HCT116 (cell line): ENCODE data around the gene RCC2. TPM values are rescaled to one million over a fixed set of nuclear protein-coding genes. Genes with fewer than 3 reads are reported as not detected.

Experiments
- ATAC-seq: fragments of 200-7000 bp; cut with Tn5 transposase; 2 replicates; pipeline ENCODE4 v1.9.1; 2020; ENCODE audit warnings: mild to moderate bottlenecking, moderate library complexity
- BruUV-seq: library from RNA; stranded (reverse); fragments of 400-500 nt; replicated peaks from 2 replicates; lab custom pipeline; 2021; lab: Mats Ljungman, UMichigan
- CTCF ChIA-PET: fragments of 300-600 bp; sonication (Branson Sonifier 250); formaldehyde crosslinking; loops from one replicate; lab custom pipeline; 2021; ENCODE audit warnings: antibody characterized with exemption; lab: Charles Lee
- POLR2A ChIA-PET: fragments of 300-600, 350-600 bp; sonication (Branson Sonifier 250); formaldehyde crosslinking; loops from one replicate; lab custom pipeline; 2021; ENCODE audit warnings: antibody characterized with exemption; lab: Charles Lee
- RAD21 ChIA-PET, 2 experiments: fragments of 300-600 bp; sonication (Branson Sonifier 250); formaldehyde crosslinking; loops; one replicate each; lab custom pipeline; 2023; ENCODE audit warnings: low total read pairs in 2 of 2; ENCODE audit not compliant: uncharacterized antibody in 2 of 2, unreplicated experiment in 2 of 2, low non-redundant PET in 1 of 2; lab: Charles Lee
- DNase-seq: peaks from one replicate; pipeline ENCODE4 v3.0.0-alpha.2; 2010; ENCODE audit warnings: low read depth, low spot score
- H2AFZ ChIP-seq: fragments of 200-600 bp; shearing (Covaris generic), sonication (generic); 2 replicates; pipeline ENCODE4 v1.6.1; 2017; ENCODE audit warnings: low read depth, mixed run types, mixed read lengths, antibody characterized with exemption, low read length; ENCODE audit not compliant: poor library complexity, severe bottlenecking
- H3K27ac ChIP-seq: 2 replicates; pipeline ENCODE4 v1.5.1; 2012; ENCODE audit warnings: low read depth, low read length
- H3K27me3 ChIP-seq: fragments of 200-600 bp; sonication (generic); 2 replicates; pipeline ENCODE4 v1.6.1; 2016; ENCODE audit warnings: mixed run types, low read length, mixed read lengths; ENCODE audit not compliant: insufficient read depth
- H3K36me3 ChIP-seq, 2 experiments: fragments of 200-500 bp in 1 of 2; fragments of 200-600 bp in 1 of 2; sonication (Bioruptor generic) in 1 of 2; sonication (generic) in 1 of 2; 2 replicates each; pipeline versions ENCODE4 v1.5.1 to v1.6.1; 2014 to 2016; ENCODE audit warnings: low read length in 2 of 2, inconsistent platforms in 1 of 2, mixed read lengths in 1 of 2, mixed run types in 1 of 2; ENCODE audit not compliant: insufficient read depth in 2 of 2, control insufficient read depth in 1 of 2
- H3K4me1 ChIP-seq, 2 experiments: fragments of 200-600 bp in 1 of 2; sonication (generic) in 1 of 2; 2 replicates each; pipeline versions ENCODE4 v1.5.1 to v1.6.1; 2012 to 2017; ENCODE audit warnings: low read length in 2 of 2, inconsistent platforms in 1 of 2, mild to moderate bottlenecking in 1 of 2, mixed read lengths in 1 of 2, mixed run types in 1 of 2, moderate library complexity in 1 of 2; ENCODE audit not compliant: insufficient read depth in 2 of 2, control insufficient read depth in 1 of 2
- H3K4me2 ChIP-seq: fragments of 200-600 bp; sonication (generic); 2 replicates; pipeline ENCODE4 v1.6.1; 2017; ENCODE audit warnings: mixed run types, low read length, mixed read lengths
- H3K4me3 ChIP-seq, 2 experiments: fragments of 200-600 bp in 1 of 2; sonication (generic) in 1 of 2; replicated peaks in 1 of 2; 2 replicates each; pipeline ENCODE4 v1.5.1; 2011 to 2016; ENCODE audit warnings: low read length in 2 of 2, control low read depth in 1 of 2, low read depth in 1 of 2, mild to moderate bottlenecking in 1 of 2, mixed read lengths in 1 of 2, mixed run types in 1 of 2
- H3K79me2 ChIP-seq: fragments of 200-600 bp; sonication (generic); 2 replicates; pipeline ENCODE4 v1.6.1; 2017; ENCODE audit warnings: mild to moderate bottlenecking, mixed run types, low read length, moderate library complexity, mixed read lengths; ENCODE audit not compliant: insufficient read depth
- H3K9ac ChIP-seq: fragments of 200-600 bp; sonication (generic); 2 replicates; pipeline ENCODE4 v1.6.1; 2016; ENCODE audit warnings: low read length, mixed read lengths
- H3K9me2 ChIP-seq: fragments of 200-600 bp; sonication (generic), shearing (Covaris generic); 2 replicates; pipeline ENCODE4 v1.6.1; 2017; ENCODE audit warnings: mixed run types, mild to moderate bottlenecking, moderate library complexity; ENCODE audit not compliant: insufficient read depth
- H3K9me3 ChIP-seq, 2 experiments: fragments of 200-500 bp in 1 of 2; fragments of 200-600 bp in 1 of 2; sonication (Bioruptor generic) in 1 of 2; sonication (generic) in 1 of 2; 2 replicates each; pipeline ENCODE4 v1.6.1; 2014 to 2017; ENCODE audit warnings: low read length in 2 of 2, mixed read lengths in 2 of 2, inconsistent platforms in 1 of 2, low read depth in 1 of 2, mild to moderate bottlenecking in 1 of 2, mixed run types in 1 of 2, moderate library complexity in 1 of 2; ENCODE audit not compliant: control insufficient read depth in 1 of 2, insufficient read depth in 1 of 2
- H4K20me1 ChIP-seq: fragments of 200-600 bp; sonication (generic), shearing (Covaris generic); 2 replicates; pipeline ENCODE4 v1.6.1; 2017; ENCODE audit warnings: mixed run types, mild to moderate bottlenecking, moderate library complexity; ENCODE audit not compliant: insufficient read depth
- ATF3 ChIP-seq: IDR thresholded peaks from 2 replicates; pipeline ENCODE4 v1.6.1; 2012
- CBX3 ChIP-seq: IDR thresholded peaks from 2 replicates; pipeline ENCODE4 v1.6.1; 2012; ENCODE audit warnings: low read depth
- CEBPB ChIP-seq: IDR thresholded peaks from 2 replicates; pipeline ENCODE4 v1.6.1; 2012; ENCODE audit warnings: low read depth
- EGR1 ChIP-seq: IDR thresholded peaks from 2 replicates; pipeline ENCODE4 v1.6.1; 2012; ENCODE audit warnings: low read depth
- ELF1 ChIP-seq: IDR thresholded peaks from 2 replicates; pipeline ENCODE4 v1.6.1; 2012; ENCODE audit warnings: low read depth, borderline replicate concordance
- EZH2 ChIP-seq: fragments of 200-600 bp; sonication (generic); IDR thresholded peaks from 2 replicates; pipeline ENCODE4 v1.6.1; 2017; ENCODE audit warnings: antibody characterized with exemption, mixed run types
- EZH2phosphoT487 ChIP-seq: fragments of 200-600 bp; IDR thresholded peaks from 2 replicates; pipeline ENCODE4 v1.6.1; 2018; ENCODE audit warnings: antibody characterized with exemption, borderline replicate concordance
- FOSL1 ChIP-seq: IDR thresholded peaks from 2 replicates; pipeline ENCODE4 v1.6.1; 2012; ENCODE audit warnings: low read depth
- JUND ChIP-seq: IDR thresholded peaks from 2 replicates; pipeline ENCODE4 v1.6.1; 2012
- MAX ChIP-seq: IDR thresholded peaks from 2 replicates; pipeline ENCODE4 v1.6.1; 2012
- POLR2A ChIP-seq: IDR thresholded peaks from 2 replicates; pipeline ENCODE4 v1.7.0; 2011; ENCODE audit warnings: borderline replicate concordance; ENCODE audit not compliant: insufficient read depth, insufficient read length; ENCODE audit errors: extremely low read depth
- RAD21 ChIP-seq: IDR thresholded peaks from 2 replicates; pipeline ENCODE4 v1.6.1; 2012; ENCODE audit warnings: low read depth, mild to moderate bottlenecking
- SIN3A ChIP-seq: IDR thresholded peaks from 2 replicates; pipeline ENCODE4 v1.6.1; 2012; ENCODE audit warnings: low read depth
- SRF ChIP-seq: IDR thresholded peaks from 2 replicates; pipeline ENCODE4 v1.6.1; 2012; ENCODE audit warnings: low read depth
- TCF7L2 ChIP-seq: IDR thresholded peaks from 2 replicates; pipeline ENCODE4 v1.7.0; 2011; ENCODE audit warnings: borderline replicate concordance, inconsistent platforms; ENCODE audit not compliant: insufficient read depth, insufficient read length; ENCODE audit errors: extremely low read depth
- YY1 ChIP-seq: IDR thresholded peaks from 2 replicates; pipeline ENCODE4 v1.6.1; 2011; ENCODE audit warnings: low read length, low read depth, moderate library complexity, mild to moderate bottlenecking; ENCODE audit not compliant: insufficient replicate concordance; ENCODE audit errors: extremely low read depth
- ZFX ChIP-seq: fragments of 450-650 bp; IDR thresholded peaks from 2 replicates; pipeline ENCODE4 v1.6.1; 2017
- ZNF274 ChIP-seq: fragments of 200-500 bp; sonication (Bioruptor generic); IDR thresholded peaks from 2 replicates; pipeline ENCODE4 v1.6.1; 2014; ENCODE audit warnings: mild to moderate bottlenecking, low read depth, low read length, inconsistent platforms
- intact Hi-C: fragments of 100-400 bp; cut with micrococcal nuclease; formaldehyde crosslinking; loops from 2 replicates; pipeline ENCODE4 v1.10.0; 2022
- total RNA-seq: library from RNA; stranded (reverse); gene quantifications from one replicate; pipeline ENCODE4 v1.2.1, GENCODE V29; 2021; ENCODE audit not compliant: unreplicated experiment

RCC2 gene
- total RNA-seq, 1 experiment from 2014 or later, result 178 TPM

GRCh38 chr1:17434601-17435000, 4.9 kb downstream of the RCC2 start:
- RAD21 ChIA-PET, result no interaction called here
- Histone ChIP-seq H3K9ac (no peak overlapping the region), H3K9me2 (no peaks in the 10 kb centered on the region), H3K9me3 (no peaks in the 10 kb centered on the region), H3K27me3 (no peaks in the 10 kb centered on the region), H3K4me3 (no peak overlapping the region), H3K36me3 (peaks cover 17 to 48% of the 10 kb centered on the region in 2 experiments; a peak in 3 of 4 replicates), H3K79me2 (peaks cover 89% of the 10 kb centered on the region), H3K4me2 (no peak overlapping the region), H4K20me1 (peaks cover 6% of the 10 kb centered on the region; the same call in 1 of the 2 replicates), H3K27ac (no peak overlapping the region), H2AFZ (no peak overlapping the region), H3K4me1 (peaks cover 7 to 14% of the 10 kb centered on the region in 2 experiments)
- POLR2A ChIA-PET, result no interaction called here
- TF ChIP-seq CEBPB (no peak), EZH2phosphoT487 (no peak), ELF1 (no peak), ZNF274 (no peak), YY1 (no peak), ZFX (no peak), EZH2 (no peak), RAD21 (no peak), ATF3 (no peak)
- BruUV-seq, result no TSS peak
- DNase-seq, result no peak
- CTCF ChIA-PET, result no interaction called here
- intact Hi-C loops, result no loop called here
- no peak for ATAC-seq

- H3K4me1 ChIP-seq, result peaks cover 7 to 14% of the 10 kb centered on the region in 2 experiments
- H3K4me2 ChIP-seq, result no peak overlapping the region
- H3K9ac ChIP-seq, result no peak overlapping the region
- H3K27me3 ChIP-seq, result no peaks in the 10 kb centered on the region
- no peaks in the 10 kb centered on the region for H3K9me2 ChIP-seq
- intact Hi-C loops, result no loop called here
- H3K79me2 ChIP-seq, result peaks cover 90% of the 10 kb centered on the region
- CTCF ChIA-PET, result no interaction called here
- TF ChIP-seq FOSL1 (no peak), SIN3A (no peak), EGR1 (no peak), CBX3 (no peak), TCF7L2 (no peak), SRF (no peak), JUND (no peak), CEBPB (no peak), ZNF274 (no peak), ATF3 (no peak), POLR2A (no peak), YY1 (no peak), MAX (no peak), ELF1 (no peak), RAD21 (no peak)
- TF ChIP-seq, all 23 proteins: peak for 0
- Histone ChIP-seq H3K36me3 (peaks cover 21 to 52% of the 10 kb centered on the region in 2 experiments; a peak in 3 of 4 replicates), H4K20me1 (peaks cover 11% of the 10 kb centered on the region; the same call in 1 of the 2 replicates), H3K9me3 (no peaks in the 10 kb centered on the region), H3K4me3 (no peak overlapping the region), H2AFZ (no peak overlapping the region), H3K27ac (no peak overlapping the region)
- no TSS peak for BruUV-seq
- ATAC-seq (no peak), DNase-seq (no peak)
- RAD21 ChIA-PET, result no interaction called here
- POLR2A ChIA-PET, result no interaction called here
Observed at GRCh38 chr1:17434016-17434415, 5.5 kb downstream of the RCC2 start.
